Stimulated activated CD8-positive, alpha-beta memory T cell treated with anti-CD3 and anti-CD28 coated beads, Interleukin-15, amount 100 ng/mL, for 24 hours (primary cell): ENCODE data around the gene YPEL4.
"Not testable (repeated sequence)": the region's sequence is repeated elsewhere in the genome, so short reads cannot be mapped to it uniquely, and the experiment has no call there.

Source experiments
- DNase-seq: peaks from one replicate; pipeline ENCODE4 v3.0.0-alpha.2; 2020; ENCODE audit warnings: low read depth

Gene YPEL4

GRCh38 chr11:57649826-57650738 is at the start of gene YPEL4:
Gene YPEL4 (minus strand): TSS chr11:57649912. CDS start chr11:57647107, 2,805 bp downstream.
- DNase-seq = no peak

- DNase-seq = no peak
Measured at GRCh38 chr11:57698843-57699365, 49.2 kb upstream of the YPEL4 start.

- DNase-seq = not testable (repeated sequence)
Measured at GRCh38 chr11:57690474-57690873, 40.8 kb upstream of the YPEL4 start.

GRCh38 chr11:57681168-57681567 is 31.5 kb upstream of the YPEL4 start:
- no peak for DNase-seq

- DNase-seq = no peak
Measured at GRCh38 chr11:57680552-57680874, 30.8 kb upstream of the YPEL4 start.

- no peak for DNase-seq
Measured at GRCh38 chr11:57679396-57679795, 29.7 kb upstream of the YPEL4 start.

- no peak for DNase-seq
Measured at GRCh38 chr11:57675176-57675941, 25.6 kb upstream of the YPEL4 start.

GRCh38 chr11:57674251-57674650 is 24.5 kb upstream of the YPEL4 start:
- no peak for DNase-seq

GRCh38 chr11:57668434-57668782 is 18.7 kb upstream of the YPEL4 start:
- DNase-seq = no peak

- DNase-seq = peak; percentile 97
Measured at GRCh38 chr11:57667736-57668433, 18.2 kb upstream of the YPEL4 start, which contains the start of gene ZDHHC5. Gene ZDHHC5 (plus strand): TSS chr11:57668114. CDS start chr11:57673091, 4,977 bp downstream.

GRCh38 chr11:57667117-57667735 is 17.5 kb upstream of the YPEL4 start:
- peak; percentile 58 for DNase-seq

GRCh38 chr11:57663975-57664374 is 14.3 kb upstream of the YPEL4 start:
- DNase-seq = no peak

- no peak for DNase-seq
Measured at GRCh38 chr11:57662893-57663292, 13.2 kb upstream of the YPEL4 start.

- no peak for DNase-seq
Measured at GRCh38 chr11:57659669-57660068, 10.0 kb upstream of the YPEL4 start.

- no peak for DNase-seq
Measured at GRCh38 chr11:57658023-57658361, 8.3 kb upstream of the YPEL4 start.

- DNase-seq = peak; percentile 93
Measured at GRCh38 chr11:57657194-57658022, 7.7 kb upstream of the YPEL4 start, which contains the start of gene CLP1. Gene CLP1 (plus strand): TSS chr11:57657762. CDS start chr11:57659477, 1,715 bp downstream.

- no peak for DNase-seq
Measured at GRCh38 chr11:57656885-57657193, 7.1 kb upstream of the YPEL4 start.

GRCh38 chr11:57653163-57653562 is 3.5 kb upstream of the YPEL4 start:
- DNase-seq = no peak

GRCh38 chr11:57652662-57653061 is 3.0 kb upstream of the YPEL4 start:
- DNase-seq = no peak

- DNase-seq = not testable (repeated sequence)
Measured at GRCh38 chr11:57652230-57652629, 2.5 kb upstream of the YPEL4 start.

- DNase-seq = no peak
Measured at GRCh38 chr11:57651408-57651807, 1.7 kb upstream of the YPEL4 start.
